ENCODE measurements around the gene TRIM33.

TRIM33 gene

DNA sequence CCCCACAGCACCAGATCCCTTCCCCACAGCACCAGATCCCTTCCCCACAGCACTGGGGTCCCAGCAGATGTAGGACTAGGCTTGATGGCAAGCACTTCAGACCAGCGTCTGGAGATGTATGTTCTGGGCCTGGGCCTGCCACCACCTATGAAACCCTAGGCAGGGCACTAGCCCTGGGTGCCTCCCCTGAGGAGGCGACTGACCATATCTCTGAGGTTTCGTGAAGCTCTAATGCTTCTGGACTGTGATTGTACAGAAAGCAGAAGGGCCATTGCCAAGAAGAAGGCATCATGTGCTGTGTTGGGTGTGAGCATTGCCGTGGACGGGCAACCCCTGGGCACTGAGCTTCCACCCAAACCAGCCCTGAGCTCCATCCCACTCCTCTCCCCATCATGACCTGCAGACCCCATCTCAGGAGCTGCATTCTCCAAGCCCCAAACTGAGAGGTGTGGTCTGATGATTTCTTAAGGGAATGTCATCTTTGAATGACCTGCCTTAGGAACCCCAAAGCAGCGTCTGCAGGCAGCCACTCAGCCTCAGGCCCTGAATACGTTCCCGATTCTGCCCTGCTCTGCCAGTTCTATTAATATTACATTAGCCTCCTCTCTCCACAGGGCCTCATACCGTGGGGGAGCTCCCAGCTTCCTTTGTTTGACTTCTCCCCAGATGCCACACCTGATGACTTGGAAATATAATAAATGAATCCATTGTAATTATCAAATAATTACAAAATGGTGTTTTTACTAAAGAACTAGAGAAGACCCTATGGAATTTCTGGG is 163.4 kb downstream of the TRIM33 start:
- Histone ChIP-seq H3K4me3 (ENCODE audit: low read depth in 1 of 2, low read length in 2 of 2) (no peak overlapping the region), H3K27ac (ENCODE audit: low read depth, low read length) (no peak overlapping the region), H3K36me3 (ENCODE audit: control insufficient read depth in 1 of 2, insufficient read depth in 2 of 2, low read length in 2 of 2) (no peaks in the 10 kb centered on the region), H3K27me3 (ENCODE audit: control insufficient read depth in 1 of 2, insufficient read depth in 2 of 2, low read length in 2 of 2) (no peaks in the 10 kb centered on the region), H3K9ac (ENCODE audit: low read depth in 1 of 2, low read length in 2 of 2) (no peak overlapping the region), H3K9me3 (ENCODE audit: control insufficient read depth in 1 of 2, low read length in 2 of 2) (no peaks in the 10 kb centered on the region), H3K4me1 (ENCODE audit: control insufficient read depth in 1 of 2, insufficient read depth in 2 of 2, low read length in 2 of 2) (peaks cover 7 to 14% of the 10 kb centered on the region in 2 donors)

- Histone ChIP-seq H3K36me3 (ENCODE audit: control insufficient read depth in 1 of 2, insufficient read depth in 2 of 2, low read length in 2 of 2) (no peaks in the 10 kb centered on the region), H3K9me3 (ENCODE audit: control insufficient read depth in 1 of 2, low read length in 2 of 2) (no peaks in the 10 kb centered on the region), H3K4me3 (ENCODE audit: low read depth in 1 of 2, low read length in 2 of 2) (peak overlapping the region; percentile 72 to 81), H3K4me1 (ENCODE audit: control insufficient read depth in 1 of 2, insufficient read depth in 2 of 2, low read length in 2 of 2) (peaks cover 7 to 14% of the 10 kb centered on the region in 2 donors), H3K27ac (ENCODE audit: low read depth, low read length) (no peak overlapping the region), H3K9ac (ENCODE audit: low read depth in 1 of 2, low read length in 2 of 2) (peak overlapping the region; percentile 49 to 62), H3K27me3 (ENCODE audit: control insufficient read depth in 1 of 2, insufficient read depth in 2 of 2, low read length in 2 of 2) (no peaks in the 10 kb centered on the region)
Observed at GRCh38 chr1:114346480-114347029, 164.4 kb downstream of the TRIM33 start.

- Histone ChIP-seq H3K27ac (ENCODE audit: low read depth, low read length) (no peak overlapping the region), H3K27me3 (ENCODE audit: control insufficient read depth in 1 of 2, insufficient read depth in 2 of 2, low read length in 2 of 2) (no peaks in the 10 kb centered on the region), H3K36me3 (ENCODE audit: control insufficient read depth in 1 of 2, insufficient read depth in 2 of 2, low read length in 2 of 2) (no peaks in the 10 kb centered on the region), H3K9me3 (ENCODE audit: control insufficient read depth in 1 of 2, low read length in 2 of 2) (no peaks in the 10 kb centered on the region), H3K9ac (ENCODE audit: low read depth in 1 of 2, low read length in 2 of 2) (peak overlapping the region; percentile 49 to 62), H3K4me1 (ENCODE audit: control insufficient read depth in 1 of 2, insufficient read depth in 2 of 2, low read length in 2 of 2) (peaks cover 7 to 14% of the 10 kb centered on the region in 2 donors), H3K4me3 (ENCODE audit: low read depth in 1 of 2, low read length in 2 of 2) (peak overlapping the region; percentile 72 to 81)
Observed at GRCh38 chr1:114345930-114346479, 165.0 kb downstream of the TRIM33 start.

DNA sequence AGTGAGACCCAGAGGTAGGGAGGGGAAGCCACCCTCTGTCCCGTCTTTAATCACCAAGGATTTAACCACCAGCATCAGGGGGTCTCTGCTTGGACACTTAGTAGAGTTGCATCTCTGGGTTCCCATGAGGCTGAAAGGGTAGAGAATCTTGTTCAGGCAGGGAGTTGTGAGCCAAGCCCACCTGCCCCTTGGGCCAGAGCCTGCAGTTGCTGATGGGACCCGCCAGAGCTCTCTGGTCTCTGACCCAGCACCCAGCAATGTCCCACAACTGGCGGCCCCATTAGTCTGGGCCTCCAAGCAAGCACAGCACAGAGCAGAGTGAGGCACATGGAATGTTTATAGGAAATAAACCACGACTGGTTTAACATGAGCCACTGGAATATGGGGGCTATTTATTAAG is 166.3 kb downstream of the TRIM33 start:
- no peaks in the 10 kb centered on the region for H3K36me3 ChIP-seq (ENCODE audit: control insufficient read depth in 1 of 2, insufficient read depth in 2 of 2, low read length in 2 of 2)
- H3K9ac ChIP-seq (ENCODE audit: low read depth in 1 of 2, low read length in 2 of 2), result no peak overlapping the region
- H3K4me3 ChIP-seq (ENCODE audit: low read depth in 1 of 2, low read length in 2 of 2), result no peak overlapping the region
- no peaks in the 10 kb centered on the region for H3K27me3 ChIP-seq (ENCODE audit: control insufficient read depth in 1 of 2, insufficient read depth in 2 of 2, low read length in 2 of 2)
- H3K4me1 ChIP-seq (ENCODE audit: control insufficient read depth in 1 of 2, insufficient read depth in 2 of 2, low read length in 2 of 2), result peaks cover 7 to 14% of the 10 kb centered on the region in 2 donors
- H3K27ac ChIP-seq (ENCODE audit: low read depth, low read length), result no peak overlapping the region
- no peaks in the 10 kb centered on the region for H3K9me3 ChIP-seq (ENCODE audit: control insufficient read depth in 1 of 2, low read length in 2 of 2)

Measured in duodenal mucosa (tissue), 2 donors.